Omental fat pad (tissue), 4 donors: Measurements from ENCODE around the gene BCCIP. TPM values are rescaled to one million over a fixed set of nuclear protein-coding genes. Genes with fewer than 3 reads are reported as not detected.

Source experiments
- ATAC-seq: fragments of 150-250 bp; one replicate; pipeline ENCODE4 v1.9.1; 2016; ENCODE audit warnings: mild to moderate bottlenecking, moderate library complexity; ENCODE audit not compliant: low FRiP score
- DNase-seq: peaks from one replicate; pipeline ENCODE4 v3.0.0-alpha.2; 2019; ENCODE audit warnings: low spot score
- CTCF ChIP-seq, 3 donors: fragments of 450-650 bp; IDR thresholded peaks; one replicate each; pipeline ENCODE4 v1.5.1; 2016 to 2017; ENCODE audit warnings: antibody characterized with exemption in 3 of 3, mild to moderate bottlenecking in 3 of 3, moderate library complexity in 2 of 3
- total RNA-seq, 4 donors: library from RNA; depleted of rRNA; stranded (reverse); fragments of >200 nt; gene quantifications; one replicate each; pipeline ENCODE4 v1.1.0, GENCODE V29; 2016

The BCCIP gene
- total RNA-seq, 4 donors from 2014 or later: 39.6 to 93.8 (median 44.9) TPM

DNA sequence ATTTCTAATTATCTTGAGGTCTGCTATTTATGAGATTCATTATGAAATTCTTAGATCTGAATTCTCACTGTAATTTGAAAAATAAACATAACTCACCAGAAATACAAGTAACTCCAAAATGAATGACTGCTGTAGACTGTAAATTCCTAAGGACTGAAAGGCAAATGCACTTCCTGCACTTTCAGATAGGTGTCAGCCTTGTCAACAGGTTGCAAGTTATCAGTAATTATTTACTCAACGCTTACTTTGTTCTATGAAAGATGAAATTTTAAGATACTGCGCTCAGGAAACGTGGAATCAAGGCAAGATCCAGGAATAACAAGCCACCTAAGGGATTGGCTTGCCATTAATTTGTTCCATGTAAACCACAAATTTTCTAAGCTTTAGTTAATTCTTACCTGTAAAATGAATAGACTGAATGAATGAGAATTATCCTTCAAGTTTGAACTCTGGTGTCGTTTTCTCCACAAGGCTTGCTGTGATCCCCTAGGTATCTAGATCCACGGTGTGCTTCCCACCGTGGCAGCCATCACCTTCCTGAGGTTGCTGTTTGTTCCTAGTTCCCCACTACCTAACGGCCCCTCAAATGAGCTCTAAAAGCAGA, 45.1 kb downstream of the BCCIP start:
- no peak for ATAC-seq
- no peak for DNase-seq
- TF ChIP-seq CTCF (IDR thresholded peaks at IDR 0.05): no peak

- TF ChIP-seq CTCF (IDR thresholded peaks at IDR 0.05): no peak
- DNase-seq (no peak), ATAC-seq (no peak)
Observed at GRCh38 chr10:125871338-125871737, 48.0 kb downstream of the BCCIP start.

DNA sequence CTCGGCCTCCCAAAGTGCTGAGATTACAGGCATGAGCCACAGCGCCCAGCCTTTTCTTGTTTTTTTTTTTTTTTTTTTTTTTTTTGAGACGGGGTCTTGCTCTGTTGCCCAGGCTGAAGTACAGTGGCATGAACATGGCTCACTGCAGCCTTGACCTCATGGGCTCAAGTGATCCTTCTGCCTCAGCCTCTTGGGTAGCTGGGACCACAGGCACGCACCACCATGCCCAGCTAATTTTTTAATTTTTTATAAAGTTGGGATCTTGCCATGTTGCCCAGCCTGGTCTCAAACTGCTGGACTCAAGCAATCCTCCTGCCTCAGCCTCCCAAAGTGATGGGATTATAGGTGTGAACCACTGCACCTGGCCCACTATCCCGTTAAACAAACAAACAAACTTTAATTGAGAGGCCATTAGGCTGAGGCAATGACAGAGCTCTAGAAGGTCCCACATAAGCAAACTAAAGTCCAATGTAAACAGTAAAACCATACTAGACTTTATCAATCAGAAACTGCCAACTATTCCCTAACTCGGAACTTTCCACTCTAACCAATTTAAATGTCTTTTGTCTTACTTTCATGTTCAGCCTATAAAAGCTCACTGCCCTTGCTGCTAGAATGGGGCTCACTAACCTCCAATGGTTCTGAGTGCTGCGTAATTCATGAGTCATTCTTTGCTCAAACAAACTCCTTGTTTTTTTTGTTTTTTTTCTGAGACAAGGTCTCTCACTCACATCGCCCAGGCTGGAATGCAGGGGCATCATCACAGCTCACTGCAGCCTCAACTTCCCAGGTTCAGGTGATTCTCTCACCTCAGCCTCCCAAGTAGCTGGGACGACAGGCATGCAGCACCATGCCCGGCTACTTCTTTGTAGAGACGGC, 55.9 kb downstream of the BCCIP start:
- ATAC-seq: no peak
- no peak for TF ChIP-seq CTCF (IDR thresholded peaks at IDR 0.05)
- no peak for DNase-seq

DNA sequence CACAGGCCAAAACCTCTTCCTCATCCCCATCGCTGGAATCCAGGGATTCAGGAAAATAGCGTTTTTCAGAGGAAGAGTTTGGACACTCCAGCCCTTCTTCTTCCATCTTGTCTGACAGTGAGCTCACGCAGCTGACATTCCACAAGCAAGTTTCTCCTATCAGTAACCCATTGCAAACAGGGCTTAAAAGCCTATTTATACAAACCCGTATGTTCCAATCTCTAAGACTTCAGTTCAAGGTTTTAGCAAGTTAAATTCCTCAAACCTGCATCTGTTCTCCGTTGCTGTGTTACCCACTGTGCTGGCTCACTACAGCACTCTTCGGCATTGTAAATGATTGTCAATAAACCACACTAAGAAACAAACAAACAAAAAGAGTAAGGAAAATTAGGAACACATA, 57.4 kb downstream of the BCCIP start:
- no peak for TF ChIP-seq CTCF (IDR thresholded peaks at IDR 0.05)
- DNase-seq (no peak), ATAC-seq (no peak)

GRCh38 chr10:125881192-125881591, 57.8 kb downstream of the BCCIP start, which contains the start of gene DHX32:
TSS of gene DHX32 (minus strand) at chr10:125881292. CDS start at chr10:125880824, 468 bp downstream.
- ATAC-seq: no peak
- DNase-seq: no peak
- TF ChIP-seq CTCF (IDR thresholded peaks at IDR 0.05): no peak

DNA sequence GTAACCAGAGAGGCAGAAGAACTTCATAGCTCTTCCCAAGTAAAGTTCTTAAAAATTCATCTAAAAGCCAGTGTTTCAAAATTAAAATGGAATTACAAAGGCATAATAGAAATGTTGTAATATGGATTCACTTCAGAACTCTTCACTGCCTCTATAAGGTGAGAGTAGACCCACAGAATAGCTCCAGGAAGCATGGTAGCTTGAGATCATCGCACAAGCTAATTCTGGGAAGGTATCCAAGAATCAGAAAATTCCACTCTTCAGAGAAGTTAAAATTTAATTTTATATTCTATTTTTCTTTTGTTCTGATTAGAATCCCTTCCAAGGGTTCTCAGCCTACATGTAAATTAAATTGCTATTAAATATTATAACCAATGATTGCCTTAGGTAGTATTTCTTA, 59.2 kb downstream of the BCCIP start:
- DNase-seq (no peak), ATAC-seq (no peak)
- no peak for TF ChIP-seq CTCF (IDR thresholded peaks at IDR 0.05)
